ENCODE data around the gene SLC27A5. TPM values are rescaled to one million over a fixed set of nuclear protein-coding genes. Genes with fewer than 3 reads are reported as not detected.

Gene SLC27A5
- 0.13 and 0.16 TPM in 2 replicates for total RNA-seq (2014; rRNA removed; shearing (Covaris generic))
- polyA plus RNA-seq (2015; cell fraction: cytosol; rRNA removed) = 0.31 TPM in 1 of 2 replicates, not detected in the other
- polyA plus RNA-seq (2015; cell fraction: nucleus; rRNA removed) = 0.05 and 1.4 TPM in 2 replicates

DNA sequence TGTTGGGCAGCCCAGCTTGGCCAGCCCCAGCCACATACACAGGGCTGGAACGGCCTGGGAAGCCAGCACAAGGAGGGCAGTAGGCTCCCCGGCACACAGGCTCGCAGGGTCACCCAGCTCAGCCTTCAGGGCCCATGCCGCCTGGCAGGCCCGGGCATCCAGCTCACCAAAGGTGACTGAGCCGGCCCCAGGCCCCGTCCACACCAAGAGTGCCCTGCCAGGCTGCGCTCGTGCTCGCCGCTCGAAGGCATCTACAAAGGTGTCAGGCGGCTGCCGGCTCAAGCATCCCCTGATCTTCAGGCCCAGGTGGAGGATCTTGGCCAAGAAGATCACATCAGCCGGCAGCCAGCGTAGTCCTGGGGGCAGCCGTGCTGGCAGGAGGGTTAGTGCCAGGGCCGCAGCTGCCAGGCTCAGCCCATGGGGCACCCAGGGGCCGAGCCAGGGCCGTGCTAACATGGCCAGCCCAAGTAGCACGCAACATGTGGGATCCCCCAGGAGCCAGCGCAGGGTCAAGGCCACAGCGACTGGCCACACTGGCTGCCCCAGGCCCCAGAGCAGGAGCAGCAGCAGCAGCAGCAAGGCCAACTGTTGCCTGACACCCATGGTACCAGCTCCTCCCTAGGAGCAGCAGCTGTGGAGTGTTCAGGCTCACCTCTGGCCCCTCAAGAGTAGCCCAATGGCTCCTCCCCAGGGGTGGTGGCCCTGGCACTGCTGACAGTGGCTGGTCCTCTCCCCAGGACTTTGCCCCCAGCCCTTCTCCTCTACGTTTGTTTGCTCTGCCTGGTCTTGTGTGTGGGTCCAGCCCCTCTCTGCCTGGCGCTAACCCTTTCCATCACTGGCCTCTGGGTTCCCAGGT is at the start of gene SLC27A5:
Gene SLC27A5, minus strand, starts transcription at position 640 of the 856 bp plus-strand sequence. Its CDS starts 37 bp downstream, at position 603.
- in situ Hi-C loops (cut with HindIII; ENCODE audit: low pct_unique_long_range_greater_than_20kb, low sequenced_read_pairs) = no loop called here
- DNase-seq (ENCODE audit: low read depth, low spot score) = no peak

GRCh38 chr19:58560921-58561320 is 49.1 kb upstream of the SLC27A5 start:
- no peak for DNase-seq (ENCODE audit: low read depth, low spot score)
- in situ Hi-C loops (cut with HindIII; ENCODE audit: low pct_unique_long_range_greater_than_20kb, low sequenced_read_pairs) = no loop called here

- in situ Hi-C loops (cut with HindIII; ENCODE audit: low pct_unique_long_range_greater_than_20kb, low sequenced_read_pairs) = no loop called here
- no peak for DNase-seq (ENCODE audit: low read depth, low spot score)
Measured at GRCh38 chr19:58560007-58560887, 48.5 kb upstream of the SLC27A5 start.

- in situ Hi-C loops (cut with HindIII; ENCODE audit: low pct_unique_long_range_greater_than_20kb, low sequenced_read_pairs) = no loop called here
- peak; percentile 93 for DNase-seq (ENCODE audit: low read depth, low spot score)
Measured at GRCh38 chr19:58559275-58560006, 47.6 kb upstream of the SLC27A5 start.

DNA sequence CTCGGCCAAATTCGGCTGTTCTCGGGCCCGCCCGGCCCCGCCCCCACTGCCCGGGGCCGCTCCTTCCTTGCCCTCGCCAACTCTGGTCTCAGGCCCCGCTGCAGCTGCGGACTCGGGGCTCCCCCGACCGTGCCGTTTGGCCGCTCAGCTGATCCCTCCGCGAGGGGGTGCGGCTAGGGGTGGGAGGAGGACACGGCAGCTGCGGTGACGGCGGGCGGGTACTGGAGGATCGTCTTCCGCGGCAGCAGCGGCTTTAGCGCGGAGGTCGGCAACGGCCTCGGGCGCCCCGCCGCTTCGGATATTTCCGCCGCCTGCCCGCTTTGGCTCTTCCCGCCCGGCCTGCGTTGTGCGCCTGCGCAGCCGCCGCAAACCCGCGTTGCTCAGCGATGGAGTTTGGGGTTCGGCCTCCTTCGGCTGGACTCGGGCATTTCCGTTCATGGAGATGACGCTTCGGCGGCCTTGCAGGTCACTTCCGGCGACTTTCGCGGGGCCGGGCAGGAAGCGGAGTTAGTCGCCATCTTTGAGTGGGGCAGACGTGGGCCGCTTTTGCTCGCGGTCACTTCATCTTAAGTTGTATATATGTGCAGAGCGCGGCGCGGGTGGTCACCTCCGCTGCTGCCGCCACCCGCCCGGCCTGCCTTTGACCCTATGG is 47.0 kb upstream of the SLC27A5 start:
- in situ Hi-C loops (cut with HindIII; ENCODE audit: low pct_unique_long_range_greater_than_20kb, low sequenced_read_pairs) = no loop called here
- peak; percentile 97 for DNase-seq (ENCODE audit: low read depth, low spot score)

DNA sequence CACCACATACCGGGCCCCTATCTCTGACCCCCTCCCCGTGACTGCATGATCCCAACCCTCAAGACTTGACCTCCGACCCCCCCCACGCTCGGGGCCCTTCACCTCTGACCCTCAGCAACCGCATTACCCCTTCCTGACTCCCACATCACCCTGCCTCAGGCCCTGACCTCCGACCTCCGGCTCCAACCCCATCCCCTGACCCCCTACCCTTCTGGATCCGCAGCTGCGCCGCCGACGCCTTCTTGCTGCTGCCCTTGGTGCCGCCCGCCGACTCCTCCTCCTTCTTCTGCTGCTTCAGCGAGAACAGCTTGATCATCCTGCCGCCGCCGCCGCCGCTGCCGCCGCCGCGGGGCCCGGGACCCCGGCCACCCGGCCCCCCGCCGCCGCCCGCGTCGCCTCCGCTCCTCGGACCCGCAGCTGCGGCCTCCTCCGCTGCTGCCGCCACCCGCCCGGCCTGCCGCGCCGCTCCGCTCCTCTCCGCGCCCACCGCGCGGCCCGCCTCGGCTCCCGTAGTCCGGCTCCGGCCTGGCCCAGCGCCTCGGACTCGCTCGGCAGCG is 46.4 kb upstream of the SLC27A5 start, which contains the start of gene UBE2M:
Gene UBE2M, minus strand, starts transcription at position 546 of the 557 bp plus-strand sequence. Its CDS starts 230 bp downstream, at position 316.
- in situ Hi-C loops (cut with HindIII; ENCODE audit: low pct_unique_long_range_greater_than_20kb, low sequenced_read_pairs) = no loop called here
- no peak for DNase-seq (ENCODE audit: low read depth, low spot score)

GRCh38 chr19:58557221-58558065 is 45.7 kb upstream of the SLC27A5 start:
- DNase-seq (ENCODE audit: low read depth, low spot score) = no peak
- in situ Hi-C loops (cut with HindIII; ENCODE audit: low pct_unique_long_range_greater_than_20kb, low sequenced_read_pairs) = no loop called here

DNA sequence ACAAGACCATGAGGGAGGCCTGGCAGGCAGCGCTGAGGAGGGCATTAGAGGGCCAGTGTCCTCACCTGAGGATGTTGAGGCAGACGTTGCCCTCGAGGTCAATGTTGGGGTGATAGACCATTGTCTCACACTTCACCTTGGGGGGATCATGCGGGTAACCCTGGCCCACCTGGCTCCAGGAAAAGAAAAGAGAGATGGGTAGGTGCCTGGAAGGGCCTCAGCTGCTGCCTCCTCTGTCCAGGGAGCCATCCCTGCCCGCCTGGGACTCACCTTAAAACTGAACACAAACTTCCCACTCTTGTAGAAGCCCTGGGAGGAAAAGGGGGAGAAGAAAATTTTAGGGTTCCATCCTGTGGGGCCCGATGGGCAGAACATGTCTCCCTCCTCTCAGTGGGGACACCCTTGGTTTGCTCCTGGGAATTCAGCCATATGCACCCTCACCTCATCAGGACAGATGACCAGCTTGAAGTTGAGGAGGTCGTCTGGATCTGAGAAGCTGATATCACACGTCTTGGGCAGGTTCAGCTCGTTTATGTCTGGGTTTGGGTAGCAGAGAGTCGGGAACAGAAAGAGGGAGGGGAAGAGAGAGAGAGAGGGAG is 44.9 kb upstream of the SLC27A5 start:
- in situ Hi-C loops (cut with HindIII; ENCODE audit: low pct_unique_long_range_greater_than_20kb, low sequenced_read_pairs) = no loop called here
- DNase-seq (ENCODE audit: low read depth, low spot score) = no peak

DNA sequence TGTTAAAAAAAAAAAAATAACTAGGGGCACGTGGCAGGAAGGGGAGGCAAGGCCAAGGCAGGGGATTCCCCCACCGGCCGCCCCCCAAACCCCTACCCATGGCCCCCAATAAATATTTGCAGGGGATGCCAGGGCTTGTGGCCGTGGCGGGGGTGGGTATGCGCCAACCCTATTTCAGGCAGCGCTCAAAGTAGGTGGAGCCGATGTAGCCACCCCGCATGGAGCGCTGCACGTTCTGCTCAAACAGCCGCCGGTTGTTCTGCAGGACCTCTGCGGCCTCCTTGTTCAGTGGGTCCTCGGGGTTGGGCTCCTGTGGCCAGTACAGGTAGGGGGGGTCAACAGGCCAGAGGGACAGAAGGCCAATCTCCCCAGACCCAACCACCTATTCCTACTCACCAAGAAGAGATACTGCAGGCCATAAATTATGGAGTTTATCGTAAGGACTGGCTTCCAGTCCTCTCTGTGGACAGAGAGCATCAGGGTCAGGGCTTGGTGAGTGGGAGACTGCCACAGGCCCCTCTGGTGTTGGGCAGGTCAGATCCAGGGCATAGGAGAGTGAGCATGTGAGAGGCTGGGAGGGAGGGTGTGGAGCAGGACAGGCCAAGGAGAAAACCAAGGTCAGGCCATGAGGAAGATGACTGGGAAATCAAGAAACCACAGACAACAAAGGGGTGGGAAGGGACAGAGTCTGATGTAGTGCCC is 44.3 kb upstream of the SLC27A5 start:
- in situ Hi-C loops (cut with HindIII; ENCODE audit: low pct_unique_long_range_greater_than_20kb, low sequenced_read_pairs) = no loop called here
- DNase-seq (ENCODE audit: low read depth, low spot score) = no peak

DNA sequence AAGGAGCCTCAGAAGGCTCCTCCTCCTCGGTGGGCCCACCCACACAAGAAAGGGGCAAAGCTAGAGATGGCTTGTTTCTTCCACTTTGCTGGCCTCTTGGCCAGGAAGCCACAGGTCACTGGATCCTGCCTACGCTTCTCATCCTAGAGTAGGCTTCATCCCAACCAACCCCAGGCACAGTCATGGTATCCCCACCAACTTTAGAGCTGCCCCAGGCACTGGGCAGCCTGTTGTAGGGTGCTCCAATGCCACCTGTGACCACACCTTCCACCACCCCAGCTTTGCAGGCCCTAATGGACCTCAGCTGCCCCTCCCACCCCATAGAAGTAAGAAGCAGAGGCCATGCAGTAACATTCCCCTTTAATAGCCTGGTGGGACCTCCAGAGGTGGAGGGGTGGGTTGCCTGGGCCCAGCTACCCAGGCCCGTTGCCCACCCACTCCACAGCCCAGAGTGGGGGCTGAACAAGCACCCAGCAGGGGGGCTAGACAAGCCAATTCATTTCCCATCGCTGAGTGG is 43.6 kb upstream of the SLC27A5 start:
- in situ Hi-C loops (cut with HindIII; ENCODE audit: low pct_unique_long_range_greater_than_20kb, low sequenced_read_pairs) = no loop called here
- DNase-seq (ENCODE audit: low read depth, low spot score) = no peak

- DNase-seq (ENCODE audit: low read depth, low spot score) = peak; percentile 93
- in situ Hi-C loops (cut with HindIII; ENCODE audit: low pct_unique_long_range_greater_than_20kb, low sequenced_read_pairs) = no loop called here
Measured at GRCh38 chr19:58554494-58555368, 42.9 kb upstream of the SLC27A5 start, which contains the start of gene CHMP2A. TSS of gene CHMP2A (minus strand) at chr19:58555105. CDS start at chr19:58554212, 893 bp downstream.

DNA sequence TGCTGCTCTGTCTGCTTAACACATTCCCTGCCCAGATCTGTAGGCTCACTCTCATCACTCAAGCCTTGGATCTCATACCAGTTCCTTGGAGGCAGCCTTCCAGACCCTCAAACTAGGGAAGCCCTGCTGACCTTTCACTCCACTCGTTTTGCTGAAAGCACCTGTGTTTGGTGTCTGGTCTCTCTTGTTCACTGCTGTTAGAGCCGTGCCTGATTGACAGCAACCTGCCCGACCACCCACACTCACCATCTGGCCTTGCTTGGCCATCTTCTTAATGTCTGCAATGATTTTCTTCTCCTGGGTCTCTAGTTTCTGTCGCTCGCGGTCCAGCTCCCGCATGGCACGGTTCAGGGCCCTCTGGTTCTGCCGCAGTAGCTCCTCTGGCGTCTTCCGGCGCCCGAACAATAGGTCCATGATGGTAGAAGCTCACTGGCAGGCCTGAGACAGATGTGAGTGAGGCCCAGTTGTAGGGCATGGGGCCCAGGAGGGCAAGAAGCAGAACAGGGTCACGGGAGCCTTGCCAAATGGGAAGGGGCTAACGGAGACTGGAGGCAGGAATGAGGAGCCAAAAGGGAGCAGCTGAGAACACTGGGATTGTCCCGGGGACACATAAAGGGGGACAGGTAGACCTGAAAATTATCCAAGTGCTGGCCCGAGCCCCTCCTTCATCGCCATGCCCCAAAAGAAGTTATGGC is 42.2 kb upstream of the SLC27A5 start:
- no peak for DNase-seq (ENCODE audit: low read depth, low spot score)

DNA sequence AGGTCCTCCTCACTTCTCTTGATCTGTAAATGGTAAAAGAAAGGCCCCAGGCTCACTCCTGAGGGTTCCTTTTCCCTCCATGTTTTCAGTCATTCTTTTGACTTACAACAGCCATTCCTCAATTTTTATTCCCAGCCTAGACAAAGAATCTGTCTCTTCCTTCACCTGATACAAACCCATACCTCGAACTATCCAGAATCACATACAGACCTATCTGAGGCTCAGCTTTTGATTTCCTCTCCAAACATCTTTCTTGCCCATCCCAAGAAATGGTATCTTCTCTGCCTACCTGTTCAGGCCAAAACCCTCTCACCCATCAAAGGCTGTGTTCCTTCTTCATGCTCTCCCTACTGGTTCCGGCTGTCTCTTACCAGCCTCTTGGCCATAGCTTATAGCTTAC is 40.9 kb upstream of the SLC27A5 start:
- DNase-seq (ENCODE audit: low read depth, low spot score) = no peak
- in situ Hi-C loops (cut with HindIII; ENCODE audit: low pct_unique_long_range_greater_than_20kb, low sequenced_read_pairs) = no loop called here

More for the DNA sequence above, 42.2 kb upstream of the SLC27A5 start:
- in situ Hi-C loops (cut with HindIII; ENCODE audit: low pct_unique_long_range_greater_than_20kb, low sequenced_read_pairs) = no loop called here
